Stomach (tissue), 9 donors: ENCODE results near the gene PHB1. TPM values are rescaled to one million over a fixed set of nuclear protein-coding genes. Genes with fewer than 3 reads are reported as not detected.

Experiments
- DNase-seq, 2 donors: peaks; one replicate each; pipeline versions ENCODE4 v3.0.0 to v3.0.0-alpha.2; 2013 to 2019
- H3K27ac ChIP-seq, 5 donors: fragments of 200-600 bp in 4 of 5; sonication (generic) in 4 of 5; one replicate each; pipeline ENCODE4 v1.5.1; 2013 to 2019; ENCODE audit warnings: mild to moderate bottlenecking in 1 of 5, moderate library complexity in 1 of 5
- H3K27me3 ChIP-seq, 3 donors: fragments of 200-600 bp; sonication (generic); one replicate each; pipeline ENCODE4 v1.5.1; 2017 to 2019; ENCODE audit warnings: mixed run types in 1 of 3
- H3K36me3 ChIP-seq, 4 donors: fragments of 200-600 bp; sonication (generic); 1 replicate in 3 of 4; 2 replicates in 1 of 4; pipeline ENCODE4 v1.5.1; 2016 to 2019
- H3K4me1 ChIP-seq, 4 donors: fragments of 200-600 bp; sonication (generic); one replicate each; pipeline ENCODE4 v1.5.1; 2016 to 2019
- H3K4me3 ChIP-seq, 4 donors: fragments of 200-600 bp; sonication (generic) in 3 of 4; one replicate each; pipeline ENCODE4 v1.5.1; 2016 to 2019; ENCODE audit warnings: mild to moderate bottlenecking in 1 of 4
- H3K9me3 ChIP-seq, 4 donors: fragments of 200-600 bp; sonication (generic); one replicate each; pipeline ENCODE4 v1.5.1; 2016 to 2019
- CTCF ChIP-seq, 7 experiments: fragments of 450-650 bp in 4 of 7; fragments of 200-600 bp in 3 of 7; sonication (generic) in 3 of 7; IDR thresholded peaks; one replicate each; pipeline ENCODE4 v1.5.1; 2016 to 2019; ENCODE audit warnings: antibody characterized with exemption in 7 of 7, control low read depth in 2 of 7, mild to moderate bottlenecking in 1 of 7
- EP300 ChIP-seq: sonication (generic); formaldehyde crosslinking; IDR thresholded peaks from one replicate; pipeline ENCODE4 v1.6.1; 2017; ENCODE audit warnings: antibody characterized with exemption
- POLR2A ChIP-seq, 4 donors: fragments of 450-650 bp; IDR thresholded peaks; one replicate each; pipeline ENCODE4 v1.6.1; 2016; ENCODE audit warnings: antibody characterized with exemption in 4 of 4, control low read depth in 2 of 4, mild to moderate bottlenecking in 1 of 4, moderate library complexity in 1 of 4
- POLR2AphosphoS5 ChIP-seq, 3 donors: sonication (generic); formaldehyde crosslinking; IDR thresholded peaks; one replicate each; pipeline ENCODE4 v1.6.1; 2016; ENCODE audit warnings: antibody characterized with exemption in 3 of 3
- WGBS, 5 donors: extraction: QIAGEN DNeasy Blood & Tissue Kit in 3 of 5; methylation state at CpG; one replicate each; pipeline versions ENCODE4 v1.1.5 to v1.1.7; 2013 to 2018; 5-methylcytosine and 5-hydroxymethylcytosine counted together
- intact Hi-C: fragments of 100-400 bp; cut with DNase I; formaldehyde crosslinking; loops from one replicate; pipeline ENCODE4 v1.15.1; 2023; ENCODE audit warnings: low total_unique reads
- polyA plus RNA-seq, 3 donors: library from polyadenylated mRNA; stranded (reverse); fragments of 200-250 nt; gene quantifications; one replicate each; pipeline ENCODE4 v1.2.3, GENCODE V29; 2013
- total RNA-seq, 5 donors: library from RNA; depleted of rRNA; stranded (reverse); fragments of >200 nt; gene quantifications; one replicate each; pipeline versions ENCODE4 v1.1.0 to v1.2.3, GENCODE V29; 2014 to 2016
- donor health status: healthy with polysubstance abuse.
- donor health status: Bipolar disorder and iron deficiency.
- donor health status: healthy.

PHB1 gene
- total and polyA plus RNA-seq, 8 donors, result 44.3 to 152 (median 102) TPM

DNA sequence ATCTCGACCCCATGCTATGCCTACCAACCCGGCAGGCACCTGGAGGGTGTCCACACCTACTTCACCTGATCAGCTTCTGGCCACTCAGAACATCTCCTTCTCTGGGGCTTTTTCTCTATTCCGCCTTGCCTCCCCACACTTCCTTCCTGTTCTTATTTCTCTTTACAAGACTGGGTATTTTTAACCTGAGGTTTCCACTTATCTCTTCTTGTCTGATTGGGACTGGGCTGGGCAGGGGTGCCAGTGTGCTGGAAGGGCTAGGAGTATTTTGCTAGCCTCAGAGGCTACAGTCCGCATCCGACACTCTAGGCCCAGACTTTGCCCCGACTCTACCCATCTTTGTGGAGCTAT, 26.4 kb downstream of the PHB1 start:
- DNase-seq, result no peak
- H3K27me3 ChIP-seq, result no peaks in the 10 kb centered on the region
- peaks cover 23 to 47% (median 30%) of the 10 kb centered on the region in 4 donors for H3K4me1 ChIP-seq
- no peak for TF ChIP-seq EP300
- no peak for TF ChIP-seq POLR2AphosphoS5 (IDR thresholded peaks at IDR 0.05)
- TF ChIP-seq POLR2A (IDR thresholded peaks at IDR 0.05), result no peak
- TF ChIP-seq CTCF (IDR thresholded peaks at IDR 0.05), result no peak
- no peaks in the 10 kb centered on the region for H3K9me3 ChIP-seq
- intact Hi-C loops, result no loop called here
- H3K4me3 ChIP-seq, result no peak overlapping the region
- H3K27ac ChIP-seq, result peak overlapping the region in 3 of 5 donors; percentile 11 to 87 (median 31)
- WGBS, 5 donors, result 71 to 85% (median 80%) methylated on average over 6 of the region's 6 CpGs
- H3K36me3 ChIP-seq, result no peaks in the 10 kb centered on the region

- H3K27me3 ChIP-seq, result no peaks in the 10 kb centered on the region
- no peaks in the 10 kb centered on the region for H3K9me3 ChIP-seq
- no peak for DNase-seq
- H3K36me3 ChIP-seq, result no peaks in the 10 kb centered on the region
- intact Hi-C loops, result no loop called here
- peak overlapping the region in 3 of 5 donors; percentile 11 to 87 (median 31) for H3K27ac ChIP-seq
- 71 to 82% (median 78%) methylated on average over 11 of the region's 11 CpGs for WGBS, 5 donors
- TF ChIP-seq POLR2A (IDR thresholded peaks at IDR 0.05), result no peak
- no peak for TF ChIP-seq EP300
- TF ChIP-seq POLR2AphosphoS5 (IDR thresholded peaks at IDR 0.05), result no peak
- no peak for TF ChIP-seq CTCF (IDR thresholded peaks at IDR 0.05)
- H3K4me1 ChIP-seq, result peaks cover 23 to 47% (median 30%) of the 10 kb centered on the region in 4 donors
- no peak overlapping the region for H3K4me3 ChIP-seq
Observed at GRCh38 chr17:49387498-49388289, 27.0 kb downstream of the PHB1 start.

DNA sequence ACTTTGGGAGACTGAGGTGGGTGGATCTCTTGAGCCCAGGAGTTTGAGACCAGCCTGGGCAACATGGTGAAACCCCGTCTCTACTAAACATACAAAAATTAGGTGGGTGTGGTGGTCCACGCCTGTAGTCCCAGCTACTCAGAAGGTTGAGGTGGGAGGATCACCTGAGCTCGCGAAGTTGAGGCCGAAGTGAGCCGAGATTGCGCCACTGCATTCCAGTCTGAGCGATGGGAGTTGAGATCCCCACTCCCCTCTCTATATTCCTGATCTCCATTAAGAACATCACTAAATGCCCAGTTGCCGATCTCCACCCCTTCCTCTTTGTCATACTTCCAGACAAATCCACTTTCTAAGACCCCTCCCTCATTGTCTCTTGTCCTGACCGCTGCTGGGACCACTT, 28.3 kb downstream of the PHB1 start:
- DNase-seq, result no peak
- WGBS, 5 donors, result 89 to 96% (median 92%) methylated on average over 9 to 10 of the region's 10 CpGs
- Histone ChIP-seq H3K27me3 (no peaks in the 10 kb centered on the region), H3K4me1 (peaks cover 17 to 48% (median 24%) of the 10 kb centered on the region in 4 donors), H3K27ac (no peak overlapping the region), H3K36me3 (no peaks in the 10 kb centered on the region), H3K9me3 (no peaks in the 10 kb centered on the region), H3K4me3 (no peak overlapping the region)
- no peak for TF ChIP-seq EP300
- TF ChIP-seq POLR2A (IDR thresholded peaks at IDR 0.05), result no peak
- TF ChIP-seq CTCF (IDR thresholded peaks at IDR 0.05), result no peak
- TF ChIP-seq POLR2AphosphoS5 (IDR thresholded peaks at IDR 0.05), result no peak
- intact Hi-C loops, result no loop called here

GRCh38 chr17:49384951-49385350, 29.7 kb downstream of the PHB1 start:
- WGBS, 5 donors, result 85 to 86% (median 86%) methylated on average over 4 of the region's 4 CpGs
- peaks cover 3 to 39% (median 12%) of the 10 kb centered on the region in 4 donors for H3K4me1 ChIP-seq
- H3K4me3 ChIP-seq, result no peak overlapping the region
- intact Hi-C loops, result no loop called here
- DNase-seq, result no peak
- no peaks in the 10 kb centered on the region for H3K9me3 ChIP-seq
- H3K36me3 ChIP-seq, result no peaks in the 10 kb centered on the region
- no peak overlapping the region for H3K27ac ChIP-seq
- H3K27me3 ChIP-seq, result no peaks in the 10 kb centered on the region
- TF ChIP-seq POLR2AphosphoS5 (IDR thresholded peaks at IDR 0.05), result no peak
- no peak for TF ChIP-seq EP300
- TF ChIP-seq POLR2A (IDR thresholded peaks at IDR 0.05), result no peak
- no peak for TF ChIP-seq CTCF (IDR thresholded peaks at IDR 0.05)
